OCI-LY3 (cell line): ENCODE results near the gene TRIO.

Experiments used
- H2AFZ ChIP-seq: fragments of 200-600, 300-600 bp; shearing (Covaris generic); 2 replicates; pipeline ENCODE4 v1.6.0; 2014; ENCODE audit warnings: antibody characterized with exemption, low read depth, low read length
- H3K27ac ChIP-seq: fragments of 200-600, 300-600 bp; sonication (generic); 2 replicates; pipeline ENCODE4 v1.5.1; 2014; ENCODE audit warnings: mild to moderate bottlenecking, low read length, moderate library complexity, mixed read lengths
- H3K27me3 ChIP-seq: fragments of 200-600, 300-600 bp; sonication (generic); 2 replicates; pipeline ENCODE4 v1.6.1; 2014; ENCODE audit warnings: low read depth, low read length, mixed read lengths
- H3K36me3 ChIP-seq: fragments of 200-600, 300-600 bp; sonication (generic); replicated peaks from 2 replicates; pipeline ENCODE3; 2014; ENCODE audit warnings: low read depth, low read length, mixed read lengths
- H3K4me1 ChIP-seq: fragments of 300-600, 200-600 bp; sonication (generic); 2 replicates; pipeline ENCODE4 v1.6.1; 2014; ENCODE audit warnings: low read length, mixed read lengths
- H3K4me2 ChIP-seq: fragments of 200-600, 300-600 bp; sonication (generic); 2 replicates; pipeline ENCODE4 v1.6.1; 2014; ENCODE audit warnings: low read length, mixed read lengths
- H3K4me3 ChIP-seq: fragments of 300-600, 200-600 bp; sonication (generic); 2 replicates; pipeline ENCODE4 v1.5.1; 2014; ENCODE audit warnings: antibody characterized with exemption, mild to moderate bottlenecking, low read length, moderate library complexity
- H3K79me2 ChIP-seq: fragments of 300-600, 200-600 bp; shearing (Covaris generic); 2 replicates; pipeline ENCODE4 v1.6.1; 2014; ENCODE audit warnings: mild to moderate bottlenecking, low read length, mixed read lengths
- H3K9ac ChIP-seq: fragments of 300-600, 200-600 bp; shearing (Covaris generic); 2 replicates; pipeline ENCODE4 v1.6.0; 2014; ENCODE audit warnings: mild to moderate bottlenecking, low read length, moderate library complexity
- H3K9me3 ChIP-seq: fragments of 200-600, 300-600 bp; shearing (Covaris generic); 2 replicates; pipeline ENCODE4 v1.6.1; 2014; ENCODE audit warnings: low read length, mixed read lengths; ENCODE audit not compliant: insufficient read depth
- H4K20me1 ChIP-seq: fragments of 200-600, 300-600 bp; sonication (generic); 2 replicates; pipeline ENCODE4 v1.6.1; 2016; ENCODE audit warnings: low read length, mixed read lengths; ENCODE audit not compliant: insufficient read depth
- EZH2phosphoT487 ChIP-seq: fragments of 200-600 bp; shearing (Covaris generic); IDR thresholded peaks from 2 replicates; pipeline ENCODE4 v1.6.1; 2018; ENCODE audit warnings: antibody characterized with exemption, mixed run types, low read depth
- TF ChIP-seq, protein P1 (sequence below): fragments of 200-600, 300-600 bp; sonication (generic); IDR thresholded peaks from 2 replicates; pipeline ENCODE4 v1.5.1; 2014; ENCODE audit warnings: antibody characterized with exemption, low read length, low read depth

Gene TRIO

DNA sequence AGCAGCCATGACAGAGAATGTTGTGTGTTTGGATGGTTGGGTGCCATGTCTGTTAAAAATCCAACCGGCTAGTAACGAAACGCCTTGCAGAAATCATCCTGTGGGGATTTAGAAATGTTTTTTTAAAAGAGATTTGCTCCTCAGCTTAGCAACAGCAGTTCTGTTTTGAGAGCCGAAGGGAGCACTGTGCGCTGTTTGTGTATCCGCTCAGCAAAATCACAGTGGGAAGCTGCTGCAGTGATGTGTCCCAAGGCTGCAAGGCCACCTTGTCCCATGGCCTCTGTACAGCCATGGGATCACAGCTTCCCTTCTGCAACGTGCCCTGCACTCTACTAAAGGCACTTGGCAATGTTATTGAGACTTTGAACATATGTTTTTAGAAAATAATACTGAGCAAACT, 40.9 kb downstream of the TRIO start:
- Histone ChIP-seq H3K9me3 (no peaks in the 10 kb centered on the region), H3K4me1 (no peaks in the 10 kb centered on the region), H3K27me3 (no peaks in the 10 kb centered on the region), H3K79me2 (no peaks in the 10 kb centered on the region), H3K4me2 (no peak overlapping the region), H3K36me3 (no peaks in the 10 kb centered on the region), H3K27ac (no peak overlapping the region), H4K20me1 (no peaks in the 10 kb centered on the region), H2AFZ (no peak overlapping the region), H3K9ac (no peak overlapping the region), H3K4me3 (no peak overlapping the region)
- TF ChIP-seq, protein P1, sequence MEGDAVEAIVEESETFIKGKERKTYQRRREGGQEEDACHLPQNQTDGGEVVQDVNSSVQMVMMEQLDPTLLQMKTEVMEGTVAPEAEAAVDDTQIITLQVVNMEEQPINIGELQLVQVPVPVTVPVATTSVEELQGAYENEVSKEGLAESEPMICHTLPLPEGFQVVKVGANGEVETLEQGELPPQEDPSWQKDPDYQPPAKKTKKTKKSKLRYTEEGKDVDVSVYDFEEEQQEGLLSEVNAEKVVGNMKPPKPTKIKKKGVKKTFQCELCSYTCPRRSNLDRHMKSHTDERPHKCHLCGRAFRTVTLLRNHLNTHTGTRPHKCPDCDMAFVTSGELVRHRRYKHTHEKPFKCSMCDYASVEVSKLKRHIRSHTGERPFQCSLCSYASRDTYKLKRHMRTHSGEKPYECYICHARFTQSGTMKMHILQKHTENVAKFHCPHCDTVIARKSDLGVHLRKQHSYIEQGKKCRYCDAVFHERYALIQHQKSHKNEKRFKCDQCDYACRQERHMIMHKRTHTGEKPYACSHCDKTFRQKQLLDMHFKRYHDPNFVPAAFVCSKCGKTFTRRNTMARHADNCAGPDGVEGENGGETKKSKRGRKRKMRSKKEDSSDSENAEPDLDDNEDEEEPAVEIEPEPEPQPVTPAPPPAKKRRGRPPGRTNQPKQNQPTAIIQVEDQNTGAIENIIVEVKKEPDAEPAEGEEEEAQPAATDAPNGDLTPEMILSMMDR: no peak
- TF ChIP-seq EZH2phosphoT487: no peak

DNA sequence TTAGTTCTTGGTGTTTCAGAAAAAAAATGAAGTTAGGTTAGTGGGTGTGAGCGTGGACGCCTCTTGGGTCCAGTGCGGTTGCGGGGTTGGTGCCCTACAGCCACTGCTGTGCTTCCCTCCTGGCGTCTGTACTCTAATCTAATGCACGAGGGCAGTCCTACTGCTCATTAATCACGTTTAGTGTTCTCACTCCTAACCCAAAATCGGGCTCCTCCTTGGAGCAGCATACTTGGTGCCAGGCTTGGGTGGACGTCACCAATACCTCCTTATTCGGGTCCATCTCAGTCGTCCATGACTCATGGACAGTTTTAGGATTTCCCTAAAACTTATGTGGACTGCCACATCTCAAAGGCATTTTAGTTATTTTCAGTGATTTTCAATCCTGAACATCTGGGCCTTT, 41.6 kb downstream of the TRIO start:
- H4K20me1 ChIP-seq: no peaks in the 10 kb centered on the region
- H3K4me1 ChIP-seq: no peaks in the 10 kb centered on the region
- no peaks in the 10 kb centered on the region for H3K27me3 ChIP-seq
- H3K4me2 ChIP-seq: no peak overlapping the region
- H3K36me3 ChIP-seq: no peaks in the 10 kb centered on the region
- no peaks in the 10 kb centered on the region for H3K79me2 ChIP-seq
- H2AFZ ChIP-seq: no peak overlapping the region
- H3K9ac ChIP-seq: no peak overlapping the region
- no peak overlapping the region for H3K27ac ChIP-seq
- TF ChIP-seq, protein P1: no peak
- TF ChIP-seq EZH2phosphoT487: no peak
- H3K9me3 ChIP-seq: no peaks in the 10 kb centered on the region
- H3K4me3 ChIP-seq: no peak overlapping the region

DNA sequence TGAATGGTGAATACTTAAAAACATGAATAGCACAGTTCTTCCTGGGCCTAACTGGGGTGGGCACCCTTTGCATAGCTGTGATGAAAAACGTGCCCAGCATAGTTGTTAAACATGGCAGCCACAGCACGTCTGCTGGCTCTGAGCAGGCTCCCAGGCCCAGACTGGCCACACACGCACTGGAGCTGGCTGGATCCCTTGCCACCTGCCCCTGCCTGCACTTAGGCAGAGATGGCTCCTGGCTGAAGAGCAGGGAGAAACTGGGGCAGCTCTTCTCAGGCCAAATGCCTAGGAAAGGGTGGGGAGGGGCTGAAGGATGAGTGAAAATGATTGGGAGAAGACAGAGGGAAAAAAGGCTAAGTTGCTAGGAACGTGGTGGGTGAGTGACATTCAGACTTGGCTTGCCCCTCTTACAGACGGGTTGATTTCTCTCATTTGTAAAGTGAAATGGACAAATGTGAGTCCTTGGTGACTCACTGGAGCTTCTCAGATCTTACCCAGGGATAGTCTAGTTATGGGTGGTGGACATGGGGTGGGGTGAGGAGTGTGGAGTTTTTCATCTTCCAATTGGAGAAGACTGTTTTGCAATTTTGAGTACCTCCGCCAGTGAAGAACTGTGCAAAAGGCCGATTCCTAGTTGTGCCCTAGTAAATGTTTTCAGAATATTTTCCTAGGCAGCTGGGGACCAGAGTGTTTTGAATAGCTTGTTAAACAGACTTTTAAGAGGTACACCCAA, 42.4 kb downstream of the TRIO start:
- Histone ChIP-seq H3K9ac (no peak overlapping the region), H3K9me3 (no peaks in the 10 kb centered on the region), H3K27me3 (no peaks in the 10 kb centered on the region), H3K36me3 (no peaks in the 10 kb centered on the region), H3K79me2 (no peaks in the 10 kb centered on the region), H3K27ac (no peak overlapping the region), H3K4me3 (no peak overlapping the region), H2AFZ (no peak overlapping the region), H3K4me2 (no peak overlapping the region), H3K4me1 (no peaks in the 10 kb centered on the region), H4K20me1 (no peaks in the 10 kb centered on the region)
- TF ChIP-seq, protein P1: no peak
- no peak for TF ChIP-seq EZH2phosphoT487

DNA sequence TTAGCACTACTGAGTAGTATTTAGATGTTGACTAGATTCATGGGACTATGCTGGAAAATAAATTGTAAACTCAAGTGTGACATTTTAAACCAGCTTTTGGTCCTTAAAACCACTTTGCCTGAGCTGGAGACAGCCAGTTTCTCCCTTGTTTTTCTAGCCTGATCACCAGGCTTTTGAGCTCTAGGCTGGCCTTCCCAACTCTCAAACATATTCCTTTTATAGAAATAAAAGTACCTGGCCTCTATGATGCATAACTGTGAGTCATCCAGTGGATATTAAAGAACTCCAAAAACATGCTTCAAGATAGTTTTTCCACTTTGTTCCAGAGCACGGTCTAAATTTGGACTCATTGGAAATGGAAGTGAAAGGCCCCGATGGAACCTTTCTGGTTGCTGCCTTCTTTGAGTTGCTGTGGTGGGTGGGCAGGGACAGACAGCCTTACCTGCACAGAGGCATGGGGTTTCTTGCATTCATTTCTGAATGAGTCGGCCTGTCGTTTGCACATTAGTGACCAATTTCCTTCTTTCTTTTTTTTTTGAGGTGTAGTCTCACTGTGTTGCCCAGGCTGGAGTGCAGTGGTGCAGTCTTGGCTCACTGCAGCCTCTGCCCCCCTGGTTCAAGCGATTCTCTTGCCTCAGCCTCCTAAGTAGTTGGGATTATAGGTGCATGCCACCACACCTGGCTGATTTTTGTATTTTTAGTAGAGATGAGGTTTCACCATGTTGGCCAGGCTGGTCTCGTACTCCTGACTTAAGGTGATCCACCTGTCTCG, 43.1 kb downstream of the TRIO start:
- Histone ChIP-seq H3K27ac (no peak overlapping the region), H3K4me3 (no peak overlapping the region), H3K9me3 (no peaks in the 10 kb centered on the region), H3K27me3 (no peaks in the 10 kb centered on the region), H3K4me2 (no peak overlapping the region), H3K36me3 (no peaks in the 10 kb centered on the region), H3K79me2 (no peaks in the 10 kb centered on the region), H3K9ac (no peak overlapping the region), H4K20me1 (no peaks in the 10 kb centered on the region), H2AFZ (no peak overlapping the region), H3K4me1 (no peaks in the 10 kb centered on the region)
- TF ChIP-seq EZH2phosphoT487: no peak
- TF ChIP-seq, protein P1: no peak
